K562 (cell line): ENCODE results near the gene CD72. TPM values are rescaled to one million over a fixed set of nuclear protein-coding genes. Genes with fewer than 3 reads are reported as not detected.
A peak's percentile ranks its signal among the peaks of the same experiment; 100 is the strongest.

Source experiments
- MAZ ChIP-seq, 2 experiments: fragments of 450-650 bp in 1 of 2; sonication (generic) in 1 of 2; formaldehyde crosslinking; IDR thresholded peaks in 1 of 2; conservative IDR thresholded peaks in 1 of 2; 2 replicates each; pipeline versions ENCODE4 v1.4.0 to v1.5.0; 2020; ENCODE audit warnings: mild to moderate bottlenecking in 1 of 2, missing genetic modification reagents in 1 of 2
- PYGO2 ChIP-seq: fragments of 450-650 bp; IDR thresholded peaks from 2 replicates; pipeline ENCODE4 v1.6.1; 2016; ENCODE audit warnings: mild to moderate bottlenecking, missing genetic modification characterization, moderate library complexity, missing compliant biosample characterization
- TSC22D4 ChIP-seq: fragments of 450-650 bp; IDR thresholded peaks from 2 replicates; pipeline ENCODE4 v1.6.1; 2016; ENCODE audit warnings: missing genetic modification characterization, missing biosample characterization, control low read depth
- ZFP30 ChIP-seq: fragments of 250-450 bp; sonication (Bioruptor Pico); IDR thresholded peaks from 2 replicates; pipeline ENCODE4 v1.8.0; 2022; ENCODE audit warnings: moderate library complexity, mild to moderate bottlenecking, inconsistent platforms, borderline replicate concordance
- polyA plus RNA-seq, 8 experiments: library from polyadenylated mRNA; depleted of rRNA in 4 of 8; stranded (reverse) in 5 of 8; unstranded in 3 of 8; fragments of >200 nt; fragmentation: Nextera tagmentation in 2 of 8; fragmentation: Illumina TruSeq in 1 of 8; extraction: Ambion mirVana in 2 of 8; extraction: Trizol in 1 of 8; gene quantifications; 2 replicates each; pipeline versions ENCODE4 v1.2.1 to v1.2.3, GENCODE V29; 2011 to 2014; ENCODE audit warnings: inconsistent platforms in 1 of 8, missing spikeins in 1 of 8
- total RNA-seq, 7 experiments: library from RNA; depleted of rRNA in 6 of 7; stranded (reverse); fragments of >200 nt in 6 of 7; fragmentation: Illumina TruSeq in 2 of 7; extraction: Trizol in 2 of 7; gene quantifications; 2 replicates each; pipeline versions ENCODE4 v1.2.1 to v1.2.3, GENCODE V29; 2011 to 2021; ENCODE audit warnings: low replicate concordance in 1 of 7
- TF ChIP-seq, protein P1 (sequence below): fragments of 250-450 bp; sonication (Bioruptor Pico); IDR thresholded peaks from 2 replicates; pipeline ENCODE4 v1.5.0; 2022; ENCODE audit warnings: mild to moderate bottlenecking
- TF ChIP-seq, protein P2 (sequence below): fragments of 250-450 bp; sonication (Bioruptor Pico); IDR thresholded peaks from 2 replicates; pipeline ENCODE4 v1.5.0; 2020; ENCODE audit warnings: mild to moderate bottlenecking, borderline replicate concordance
- TF ChIP-seq, protein P3 (sequence below): fragments of 450-650 bp; IDR thresholded peaks from 2 replicates; pipeline ENCODE4 v1.6.1; 2016; ENCODE audit warnings: mild to moderate bottlenecking, moderate library complexity

Gene CD72
- total and polyA plus RNA-seq, 9 of the 15 experiments (the other 6 are each of a cell fraction or from before 2014, with no cell fraction given) = 0.11 to 0.78 (median 0.27) TPM; not detected in 1

- TF ChIP-seq PYGO2 (tag) (no peak), TSC22D4 (tag) (no peak), ZFP30 (no peak), MAZ (CRISPR knock-in tag; conservative IDR thresholded peaks at IDR 0.05 in 1 of 2, IDR thresholded peaks at IDR 0.05 in 1 of 2) (peak; percentile 56 to 70; a peak in 3 of 4 replicates)
- TF ChIP-seq, protein P1, sequence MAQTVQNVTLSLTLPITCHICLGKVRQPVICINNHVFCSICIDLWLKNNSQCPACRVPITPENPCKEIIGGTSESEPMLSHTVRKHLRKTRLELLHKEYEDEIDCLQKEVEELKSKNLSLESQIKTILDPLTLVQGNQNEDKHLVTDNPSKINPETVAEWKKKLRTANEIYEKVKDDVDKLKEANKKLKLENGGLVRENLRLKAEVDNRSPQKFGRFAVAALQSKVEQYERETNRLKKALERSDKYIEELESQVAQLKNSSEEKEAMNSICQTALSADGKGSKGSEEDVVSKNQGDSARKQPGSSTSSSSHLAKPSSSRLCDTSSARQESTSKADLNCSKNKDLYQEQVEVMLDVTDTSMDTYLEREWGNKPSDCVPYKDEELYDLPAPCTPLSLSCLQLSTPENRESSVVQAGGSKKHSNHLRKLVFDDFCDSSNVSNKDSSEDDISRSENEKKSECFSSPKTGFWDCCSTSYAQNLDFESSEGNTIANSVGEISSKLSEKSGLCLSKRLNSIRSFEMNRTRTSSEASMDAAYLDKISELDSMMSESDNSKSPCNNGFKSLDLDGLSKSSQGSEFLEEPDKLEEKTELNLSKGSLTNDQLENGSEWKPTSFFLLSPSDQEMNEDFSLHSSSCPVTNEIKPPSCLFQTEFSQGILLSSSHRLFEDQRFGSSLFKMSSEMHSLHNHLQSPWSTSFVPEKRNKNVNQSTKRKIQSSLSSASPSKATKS (CRISPR knock-in tag) = no peak
- TF ChIP-seq, protein P2, sequence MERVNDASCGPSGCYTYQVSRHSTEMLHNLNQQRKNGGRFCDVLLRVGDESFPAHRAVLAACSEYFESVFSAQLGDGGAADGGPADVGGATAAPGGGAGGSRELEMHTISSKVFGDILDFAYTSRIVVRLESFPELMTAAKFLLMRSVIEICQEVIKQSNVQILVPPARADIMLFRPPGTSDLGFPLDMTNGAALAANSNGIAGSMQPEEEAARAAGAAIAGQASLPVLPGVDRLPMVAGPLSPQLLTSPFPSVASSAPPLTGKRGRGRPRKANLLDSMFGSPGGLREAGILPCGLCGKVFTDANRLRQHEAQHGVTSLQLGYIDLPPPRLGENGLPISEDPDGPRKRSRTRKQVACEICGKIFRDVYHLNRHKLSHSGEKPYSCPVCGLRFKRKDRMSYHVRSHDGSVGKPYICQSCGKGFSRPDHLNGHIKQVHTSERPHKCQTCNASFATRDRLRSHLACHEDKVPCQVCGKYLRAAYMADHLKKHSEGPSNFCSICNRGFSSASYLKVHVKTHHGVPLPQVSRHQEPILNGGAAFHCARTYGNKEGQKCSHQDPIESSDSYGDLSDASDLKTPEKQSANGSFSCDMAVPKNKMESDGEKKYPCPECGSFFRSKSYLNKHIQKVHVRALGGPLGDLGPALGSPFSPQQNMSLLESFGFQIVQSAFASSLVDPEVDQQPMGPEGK (CRISPR knock-in tag) = no peak
- TF ChIP-seq, protein P3, sequence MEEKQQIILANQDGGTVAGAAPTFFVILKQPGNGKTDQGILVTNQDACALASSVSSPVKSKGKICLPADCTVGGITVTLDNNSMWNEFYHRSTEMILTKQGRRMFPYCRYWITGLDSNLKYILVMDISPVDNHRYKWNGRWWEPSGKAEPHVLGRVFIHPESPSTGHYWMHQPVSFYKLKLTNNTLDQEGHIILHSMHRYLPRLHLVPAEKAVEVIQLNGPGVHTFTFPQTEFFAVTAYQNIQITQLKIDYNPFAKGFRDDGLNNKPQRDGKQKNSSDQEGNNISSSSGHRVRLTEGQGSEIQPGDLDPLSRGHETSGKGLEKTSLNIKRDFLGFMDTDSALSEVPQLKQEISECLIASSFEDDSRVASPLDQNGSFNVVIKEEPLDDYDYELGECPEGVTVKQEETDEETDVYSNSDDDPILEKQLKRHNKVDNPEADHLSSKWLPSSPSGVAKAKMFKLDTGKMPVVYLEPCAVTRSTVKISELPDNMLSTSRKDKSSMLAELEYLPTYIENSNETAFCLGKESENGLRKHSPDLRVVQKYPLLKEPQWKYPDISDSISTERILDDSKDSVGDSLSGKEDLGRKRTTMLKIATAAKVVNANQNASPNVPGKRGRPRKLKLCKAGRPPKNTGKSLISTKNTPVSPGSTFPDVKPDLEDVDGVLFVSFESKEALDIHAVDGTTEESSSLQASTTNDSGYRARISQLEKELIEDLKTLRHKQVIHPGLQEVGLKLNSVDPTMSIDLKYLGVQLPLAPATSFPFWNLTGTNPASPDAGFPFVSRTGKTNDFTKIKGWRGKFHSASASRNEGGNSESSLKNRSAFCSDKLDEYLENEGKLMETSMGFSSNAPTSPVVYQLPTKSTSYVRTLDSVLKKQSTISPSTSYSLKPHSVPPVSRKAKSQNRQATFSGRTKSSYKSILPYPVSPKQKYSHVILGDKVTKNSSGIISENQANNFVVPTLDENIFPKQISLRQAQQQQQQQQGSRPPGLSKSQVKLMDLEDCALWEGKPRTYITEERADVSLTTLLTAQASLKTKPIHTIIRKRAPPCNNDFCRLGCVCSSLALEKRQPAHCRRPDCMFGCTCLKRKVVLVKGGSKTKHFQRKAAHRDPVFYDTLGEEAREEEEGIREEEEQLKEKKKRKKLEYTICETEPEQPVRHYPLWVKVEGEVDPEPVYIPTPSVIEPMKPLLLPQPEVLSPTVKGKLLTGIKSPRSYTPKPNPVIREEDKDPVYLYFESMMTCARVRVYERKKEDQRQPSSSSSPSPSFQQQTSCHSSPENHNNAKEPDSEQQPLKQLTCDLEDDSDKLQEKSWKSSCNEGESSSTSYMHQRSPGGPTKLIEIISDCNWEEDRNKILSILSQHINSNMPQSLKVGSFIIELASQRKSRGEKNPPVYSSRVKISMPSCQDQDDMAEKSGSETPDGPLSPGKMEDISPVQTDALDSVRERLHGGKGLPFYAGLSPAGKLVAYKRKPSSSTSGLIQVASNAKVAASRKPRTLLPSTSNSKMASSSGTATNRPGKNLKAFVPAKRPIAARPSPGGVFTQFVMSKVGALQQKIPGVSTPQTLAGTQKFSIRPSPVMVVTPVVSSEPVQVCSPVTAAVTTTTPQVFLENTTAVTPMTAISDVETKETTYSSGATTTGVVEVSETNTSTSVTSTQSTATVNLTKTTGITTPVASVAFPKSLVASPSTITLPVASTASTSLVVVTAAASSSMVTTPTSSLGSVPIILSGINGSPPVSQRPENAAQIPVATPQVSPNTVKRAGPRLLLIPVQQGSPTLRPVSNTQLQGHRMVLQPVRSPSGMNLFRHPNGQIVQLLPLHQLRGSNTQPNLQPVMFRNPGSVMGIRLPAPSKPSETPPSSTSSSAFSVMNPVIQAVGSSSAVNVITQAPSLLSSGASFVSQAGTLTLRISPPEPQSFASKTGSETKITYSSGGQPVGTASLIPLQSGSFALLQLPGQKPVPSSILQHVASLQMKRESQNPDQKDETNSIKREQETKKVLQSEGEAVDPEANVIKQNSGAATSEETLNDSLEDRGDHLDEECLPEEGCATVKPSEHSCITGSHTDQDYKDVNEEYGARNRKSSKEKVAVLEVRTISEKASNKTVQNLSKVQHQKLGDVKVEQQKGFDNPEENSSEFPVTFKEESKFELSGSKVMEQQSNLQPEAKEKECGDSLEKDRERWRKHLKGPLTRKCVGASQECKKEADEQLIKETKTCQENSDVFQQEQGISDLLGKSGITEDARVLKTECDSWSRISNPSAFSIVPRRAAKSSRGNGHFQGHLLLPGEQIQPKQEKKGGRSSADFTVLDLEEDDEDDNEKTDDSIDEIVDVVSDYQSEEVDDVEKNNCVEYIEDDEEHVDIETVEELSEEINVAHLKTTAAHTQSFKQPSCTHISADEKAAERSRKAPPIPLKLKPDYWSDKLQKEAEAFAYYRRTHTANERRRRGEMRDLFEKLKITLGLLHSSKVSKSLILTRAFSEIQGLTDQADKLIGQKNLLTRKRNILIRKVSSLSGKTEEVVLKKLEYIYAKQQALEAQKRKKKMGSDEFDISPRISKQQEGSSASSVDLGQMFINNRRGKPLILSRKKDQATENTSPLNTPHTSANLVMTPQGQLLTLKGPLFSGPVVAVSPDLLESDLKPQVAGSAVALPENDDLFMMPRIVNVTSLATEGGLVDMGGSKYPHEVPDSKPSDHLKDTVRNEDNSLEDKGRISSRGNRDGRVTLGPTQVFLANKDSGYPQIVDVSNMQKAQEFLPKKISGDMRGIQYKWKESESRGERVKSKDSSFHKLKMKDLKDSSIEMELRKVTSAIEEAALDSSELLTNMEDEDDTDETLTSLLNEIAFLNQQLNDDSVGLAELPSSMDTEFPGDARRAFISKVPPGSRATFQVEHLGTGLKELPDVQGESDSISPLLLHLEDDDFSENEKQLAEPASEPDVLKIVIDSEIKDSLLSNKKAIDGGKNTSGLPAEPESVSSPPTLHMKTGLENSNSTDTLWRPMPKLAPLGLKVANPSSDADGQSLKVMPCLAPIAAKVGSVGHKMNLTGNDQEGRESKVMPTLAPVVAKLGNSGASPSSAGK = peak; percentile 21; the same call in 1 of the 2 replicates
Observed at GRCh38 chr9:35646533-35647265, 28.5 kb upstream of the CD72 start (continued).
